Activated CD8-positive, alpha-beta memory T cell treated with anti-CD3 and anti-CD28 coated beads, Interleukin-2, amount 50 U/mL, for 4 hours (primary cell): ENCODE data around the gene TUBGCP6.
A peak's percentile ranks its signal among the peaks of the same experiment; 100 is the strongest.
"Not testable (repeated sequence)": the region's sequence is repeated elsewhere in the genome, so short reads cannot be mapped to it uniquely, and the experiment has no call there.

Experiments used
- DNase-seq: peaks from one replicate; pipeline ENCODE4 v3.0.0-alpha.2; 2020

TUBGCP6 gene

DNA sequence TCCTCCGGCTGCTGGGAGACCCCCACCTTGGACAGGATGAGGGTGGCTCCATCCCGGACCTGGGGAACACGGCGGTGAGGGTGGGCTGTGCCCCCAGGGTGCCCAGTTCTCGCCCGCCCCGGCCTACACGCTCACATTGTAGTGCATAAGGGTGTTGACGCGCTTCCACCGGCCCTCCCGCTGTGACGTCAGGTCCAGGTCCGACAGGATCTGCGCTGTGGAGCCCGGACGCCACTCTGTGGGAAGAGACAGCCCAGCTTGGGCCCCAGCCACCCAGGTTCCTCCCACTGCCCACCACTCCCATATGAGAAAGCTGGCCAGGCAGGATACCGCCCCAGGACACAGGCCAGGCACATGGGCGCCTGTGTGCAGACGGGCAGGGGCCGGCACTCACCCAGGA lies 33.6 kb upstream of the TUBGCP6 start:
- DNase-seq = no peak

DNA sequence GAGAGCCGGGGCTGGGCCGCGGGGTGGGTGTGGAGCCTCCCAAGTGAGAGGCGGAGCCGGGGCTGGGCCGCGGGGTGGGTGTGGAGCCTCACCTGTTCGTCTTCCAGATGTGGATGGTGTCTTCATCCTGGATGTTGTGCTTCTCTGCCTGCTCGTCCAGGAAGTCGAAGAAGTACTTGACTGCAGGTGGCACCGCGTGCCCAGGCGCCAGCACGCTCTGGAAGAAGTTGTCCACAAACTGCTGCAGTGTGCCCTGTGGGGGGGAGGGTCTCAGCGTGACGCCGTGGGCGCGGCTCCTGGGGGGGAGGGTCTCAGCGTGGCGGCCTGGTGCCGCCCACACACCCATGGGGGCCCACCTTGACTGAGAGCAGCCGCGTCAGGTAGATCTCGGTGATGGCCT lies 32.9 kb upstream of the TUBGCP6 start:
- DNase-seq = no peak

GRCh38 chr22:50276143-50276542 lies 31.3 kb upstream of the TUBGCP6 start:
- DNase-seq = no peak

DNA sequence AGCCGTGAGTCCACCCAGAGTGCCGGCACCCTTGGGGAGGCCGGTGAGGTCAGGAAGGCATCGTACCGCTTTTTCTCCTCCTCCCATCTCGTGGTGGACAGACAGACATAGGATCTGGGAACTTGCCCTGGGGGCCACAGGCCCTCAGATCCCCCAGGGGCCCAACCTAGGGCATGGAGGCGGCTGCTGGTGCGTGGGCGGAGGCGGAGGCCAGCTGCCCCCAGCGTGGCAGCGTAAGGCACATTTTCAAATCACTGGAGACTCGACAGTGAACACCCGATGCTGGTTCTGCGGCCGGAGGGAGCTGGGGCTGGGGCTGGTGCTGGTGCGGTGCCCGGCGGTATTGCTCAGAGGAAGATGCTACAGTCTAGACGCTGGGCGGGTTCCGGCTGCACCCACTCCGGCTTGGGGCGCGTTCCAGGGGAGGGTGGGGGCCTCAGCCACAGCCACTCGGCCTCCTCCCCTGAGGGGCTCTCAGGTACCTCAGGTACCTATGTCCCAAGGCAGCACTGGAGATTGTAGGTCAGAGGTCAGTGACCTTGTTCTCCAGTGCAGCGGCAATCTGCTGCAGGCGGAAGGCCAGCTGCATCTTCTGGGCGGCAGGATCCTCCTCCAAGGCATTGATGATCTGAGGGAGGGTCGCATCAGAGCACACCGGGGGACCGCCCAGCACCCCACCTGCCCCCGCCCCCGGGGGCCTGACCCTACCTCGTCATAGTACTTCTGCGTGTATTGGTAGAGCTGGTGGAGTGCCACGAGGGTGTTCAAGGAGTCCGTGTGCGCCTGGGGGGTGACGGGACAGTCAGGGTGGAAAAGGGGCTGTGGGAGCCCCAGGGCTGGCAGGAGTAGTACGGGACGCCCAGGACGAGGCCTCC lies 30.6 kb upstream of the TUBGCP6 start:
- DNase-seq = no peak

DNA sequence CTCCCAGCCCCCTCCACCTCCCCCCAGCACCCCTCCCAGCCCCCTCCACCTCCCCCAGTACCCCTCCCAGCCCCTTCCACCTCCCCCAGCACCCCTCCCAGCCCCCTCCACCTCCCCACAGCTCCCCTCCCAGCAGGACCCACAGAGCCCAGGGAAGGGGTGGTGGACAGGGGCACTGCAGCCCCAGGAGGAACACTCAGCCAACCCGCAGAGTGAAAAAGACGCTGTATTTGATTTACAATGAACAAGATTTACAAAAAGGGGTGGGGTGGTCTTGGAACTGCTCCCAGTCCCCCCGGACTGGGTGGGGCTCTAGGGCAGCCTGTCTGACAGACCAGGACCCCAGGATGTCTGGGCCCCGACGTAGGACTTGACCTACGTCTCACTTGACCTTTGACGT lies 29.9 kb upstream of the TUBGCP6 start:
- DNase-seq = no peak

DNA sequence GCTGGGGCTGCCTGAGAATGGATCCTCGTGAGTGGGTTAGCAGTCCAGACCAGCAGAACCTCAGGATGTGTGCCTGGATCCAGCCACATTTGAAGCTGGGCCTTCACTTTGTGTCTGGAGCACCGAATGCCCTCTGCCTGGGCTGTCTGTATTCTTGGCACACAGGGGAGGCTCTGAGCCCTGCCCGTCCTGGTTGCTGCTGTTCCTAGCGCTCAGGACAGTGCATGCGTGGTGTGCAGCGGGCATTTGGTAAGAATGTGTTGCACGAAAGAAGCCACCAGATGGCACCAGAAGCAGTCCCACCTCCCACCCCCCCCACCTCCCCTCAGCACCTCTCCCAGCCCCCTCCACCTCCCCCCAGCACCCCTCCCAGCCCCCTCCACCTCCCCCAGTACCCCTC lies 29.5 kb upstream of the TUBGCP6 start:
- peak; percentile 43 for DNase-seq

DNA sequence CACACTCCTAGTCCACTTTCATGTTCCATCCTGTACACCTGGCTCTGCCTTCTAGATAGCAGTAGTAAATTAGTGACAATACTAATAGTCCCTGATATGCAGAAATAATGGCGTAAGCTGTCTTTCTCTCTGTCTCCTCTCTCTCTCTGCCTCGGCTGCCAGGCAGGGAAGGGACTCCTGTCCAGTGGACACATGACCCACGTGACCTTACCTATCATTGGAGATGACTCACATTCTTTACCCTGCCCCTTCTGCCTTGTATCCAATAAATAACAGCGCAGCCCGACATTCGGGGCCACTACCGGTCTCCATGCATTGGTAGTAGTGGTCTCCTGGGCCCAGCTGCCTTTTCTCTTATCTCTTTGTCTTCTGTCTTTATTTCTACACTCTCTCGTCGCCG lies 29.0 kb upstream of the TUBGCP6 start:
- not testable (repeated sequence) for DNase-seq

GRCh38 chr22:50273352-50273751 lies 28.5 kb upstream of the TUBGCP6 start:
- not testable (repeated sequence) for DNase-seq

DNA sequence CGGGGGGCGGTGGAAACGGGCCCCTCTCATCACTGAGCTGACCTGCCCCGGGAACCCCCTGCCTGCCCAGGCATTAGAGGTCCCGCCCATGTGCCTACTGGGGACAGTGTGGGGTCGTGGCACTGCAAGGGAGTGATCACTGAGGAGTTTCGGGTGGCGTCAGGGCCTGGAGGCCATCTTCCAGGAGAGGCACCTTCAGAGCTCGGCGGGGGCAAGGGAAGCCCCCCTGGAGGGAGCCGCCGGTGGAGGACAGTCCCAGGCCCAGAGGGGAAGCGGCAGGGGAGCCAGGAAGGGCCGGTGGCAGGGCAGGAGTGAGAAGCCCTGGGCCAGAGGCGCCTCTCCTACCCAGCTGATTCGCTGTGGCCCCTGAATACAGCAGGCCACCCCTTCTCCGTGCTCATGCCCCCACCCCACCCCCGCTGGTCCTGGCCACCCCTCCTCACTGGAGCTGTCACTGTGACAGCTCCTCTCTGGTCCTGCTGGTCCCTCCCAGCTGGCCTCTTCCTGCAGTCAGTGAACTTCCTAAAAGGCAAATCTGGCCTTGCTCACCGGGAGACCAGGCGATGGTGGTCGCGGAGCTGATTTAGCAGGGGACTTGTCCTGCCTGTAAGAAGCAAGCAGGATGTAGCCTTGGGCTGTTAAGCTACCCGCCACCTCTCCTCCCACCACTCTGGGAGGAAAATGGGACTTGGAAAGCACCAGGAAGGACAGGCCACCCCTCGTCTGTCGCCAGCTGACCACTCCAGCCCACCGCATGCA lies 27.4 kb upstream of the TUBGCP6 start:
- no peak for DNase-seq

GRCh38 chr22:50271519-50271970 lies 26.7 kb upstream of the TUBGCP6 start:
- DNase-seq = peak; percentile 57

DNA sequence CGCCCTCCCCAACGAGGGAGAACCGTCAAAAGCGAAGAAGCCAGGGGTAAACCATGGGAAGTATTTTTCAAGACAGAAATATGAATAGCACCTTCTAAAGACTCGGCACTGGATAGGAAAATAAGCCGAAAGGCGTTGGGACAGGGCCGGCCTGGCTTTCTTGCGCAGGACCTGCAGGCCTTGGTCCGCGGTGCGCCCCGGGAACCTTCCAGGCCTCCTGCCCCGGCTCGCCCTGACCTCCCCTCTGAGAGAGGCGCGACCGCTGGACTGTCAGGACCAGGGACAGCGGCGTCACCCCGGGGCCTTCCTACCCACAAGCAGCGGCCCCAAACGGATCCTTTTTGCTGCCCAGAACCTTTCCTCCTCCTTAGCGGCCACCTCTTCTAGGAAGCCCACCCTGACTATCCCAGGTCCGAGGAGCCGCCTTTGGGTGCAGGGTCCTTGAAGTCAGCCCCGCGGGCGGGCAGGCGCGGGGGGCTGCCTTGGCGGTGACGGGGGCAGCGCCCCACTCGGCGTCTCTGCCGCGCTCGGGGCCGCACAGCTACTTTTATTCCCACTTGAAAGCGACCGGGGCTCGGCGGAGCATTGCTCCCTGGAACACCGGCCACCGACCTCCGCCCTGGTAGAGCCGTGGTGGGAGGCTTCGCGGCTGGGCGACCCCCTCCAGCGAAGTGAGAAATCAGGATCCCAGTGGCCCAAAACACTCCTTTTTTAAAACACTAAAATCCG lies 26.0 kb upstream of the TUBGCP6 start:
- DNase-seq = peak; percentile 68

GRCh38 chr22:50269970-50270665 lies 25.3 kb upstream of the TUBGCP6 start, which contains the start of gene MAPK11:
Gene MAPK11, minus strand, starts transcription at chr22:50270380. Its CDS starts 88 bp downstream, at chr22:50270292.
- DNase-seq = peak; percentile 72

- no peak for DNase-seq
These were observed 24.7 kb upstream of the TUBGCP6 start for GRCh38 chr22:50269573-50269969.

DNA sequence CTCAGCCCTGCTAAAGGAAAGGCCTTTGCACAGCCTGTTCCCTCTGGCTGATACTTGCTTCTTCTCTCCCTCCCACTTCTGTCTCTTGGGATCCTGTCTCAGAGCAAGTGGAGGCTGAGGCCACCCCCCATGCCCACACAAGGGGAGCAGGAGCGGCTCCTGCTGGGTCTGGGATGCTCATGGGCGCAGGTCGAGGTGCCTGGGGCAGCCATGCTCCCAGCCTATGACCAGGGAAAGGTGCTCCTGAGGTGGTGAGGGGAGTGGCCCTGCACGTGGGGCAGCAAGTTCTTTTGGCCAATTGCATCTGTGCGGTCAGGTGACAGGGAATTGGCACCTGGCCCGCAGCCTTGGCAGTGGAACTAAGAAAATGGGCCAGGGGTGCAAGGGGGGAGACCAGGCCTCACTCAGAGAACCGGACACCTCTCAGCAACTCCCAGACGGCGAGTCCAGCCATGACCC lies 23.9 kb upstream of the TUBGCP6 start:
- no peak for DNase-seq

- DNase-seq = peak; percentile 44
These were observed 23.0 kb upstream of the TUBGCP6 start for GRCh38 chr22:50267591-50268390.

DNA sequence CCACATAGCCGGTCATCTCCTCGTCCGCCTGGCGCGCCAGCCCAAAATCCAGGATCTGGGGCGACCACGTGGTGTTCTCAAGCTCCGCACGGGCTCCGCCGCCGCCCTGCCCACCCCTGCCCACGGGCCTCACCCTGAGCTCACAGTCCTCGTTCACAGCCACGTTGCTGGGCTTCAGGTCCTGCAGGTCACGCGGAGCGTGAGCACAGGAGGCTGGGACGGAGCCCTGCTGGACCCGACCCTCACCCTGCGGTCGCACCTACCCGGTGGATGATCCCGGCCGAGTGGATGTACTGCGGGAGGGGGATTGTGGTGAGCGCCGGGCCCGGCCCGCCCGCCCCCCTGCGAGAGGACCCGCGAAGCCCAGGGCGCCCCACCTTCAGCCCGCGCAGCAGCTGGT lies 22.2 kb upstream of the TUBGCP6 start:
- DNase-seq = no peak

- DNase-seq = no peak
These were observed 20.3 kb upstream of the TUBGCP6 start for GRCh38 chr22:50264946-50265669.

- no peak for DNase-seq
These were observed 19.4 kb upstream of the TUBGCP6 start for GRCh38 chr22:50264104-50264745.

DNA sequence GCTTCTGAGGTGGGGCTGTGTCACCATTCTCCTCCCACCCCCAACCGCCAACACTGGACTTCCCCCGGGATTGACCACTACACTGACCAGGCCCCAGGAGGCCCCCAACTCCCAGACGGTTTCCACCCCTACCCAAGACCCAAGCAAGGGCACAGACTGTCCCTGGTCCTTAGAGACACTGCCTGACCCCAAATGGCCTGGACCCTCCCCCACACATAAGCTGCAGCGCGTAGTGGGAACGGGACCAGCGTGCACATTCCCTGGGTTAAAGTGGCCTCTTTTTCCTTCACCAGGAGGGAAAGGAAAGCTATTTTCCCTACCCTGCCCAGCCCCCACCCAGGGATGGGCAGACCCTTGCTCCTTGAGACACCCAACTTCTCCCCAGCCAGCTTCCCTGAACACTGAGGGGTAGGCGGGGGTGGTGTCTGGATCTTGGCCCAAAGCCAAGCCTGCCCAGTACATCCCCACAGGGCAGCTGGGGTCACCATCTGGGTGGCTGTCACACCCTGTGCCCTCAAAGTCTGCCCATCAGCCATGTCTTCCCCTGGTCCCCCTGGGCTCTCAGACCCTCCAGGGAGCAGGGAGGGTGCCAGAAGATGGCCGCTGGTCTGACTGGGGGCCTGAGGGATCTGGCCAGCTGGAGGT lies 18.3 kb upstream of the TUBGCP6 start:
- no peak for DNase-seq

- DNase-seq = no peak
These were observed 17.7 kb upstream of the TUBGCP6 start for GRCh38 chr22:50262460-50262911.
